HG02981 (cell line): ENCODE results near the gene HOMER2.
"Not testable (repeated sequence)": the region's sequence is repeated elsewhere in the genome, so short reads cannot be mapped to it uniquely, and the experiment has no call there.

ENCODE experiments used
- ATAC-seq: cut with Tn5 transposase; IDR thresholded peaks from one replicate; pipeline ENCODE4 v1.9.1; 2021; ENCODE audit warnings: mild to moderate bottlenecking, moderate library complexity; ENCODE audit not compliant: unreplicated experiment

Gene HOMER2

GRCh38 chr15:82900511-82901060 is 51.9 kb downstream of the HOMER2 start:
- no peak for ATAC-seq

- ATAC-seq = no peak
These were observed 53.6 kb downstream of the HOMER2 start for GRCh38 chr15:82898961-82899360.

- no peak for ATAC-seq
These were observed 56.5 kb downstream of the HOMER2 start for GRCh38 chr15:82895983-82896382.

- no peak for ATAC-seq
These were observed 57.5 kb downstream of the HOMER2 start for GRCh38 chr15:82894971-82895520.

GRCh38 chr15:82893473-82893872 is 59.0 kb downstream of the HOMER2 start:
- not testable (repeated sequence) for ATAC-seq

- ATAC-seq = no peak
These were observed 59.9 kb downstream of the HOMER2 start for GRCh38 chr15:82892573-82892972.

GRCh38 chr15:82890995-82891390 is 61.5 kb downstream of the HOMER2 start:
- ATAC-seq = no peak

GRCh38 chr15:82890338-82890994 is 62.1 kb downstream of the HOMER2 start:
- ATAC-seq = no peak

GRCh38 chr15:82882273-82882928 is 70.1 kb downstream of the HOMER2 start:
- ATAC-seq = no peak

- no peak for ATAC-seq
These were observed 70.8 kb downstream of the HOMER2 start for GRCh38 chr15:82881747-82882146.

GRCh38 chr15:82880704-82881103 is 71.8 kb downstream of the HOMER2 start:
- no peak for ATAC-seq

- ATAC-seq = no peak
These were observed 74.2 kb downstream of the HOMER2 start for GRCh38 chr15:82878325-82878724.

GRCh38 chr15:82877825-82878224 is 74.7 kb downstream of the HOMER2 start:
- ATAC-seq = no peak

- ATAC-seq = no peak
These were observed 77.0 kb downstream of the HOMER2 start for GRCh38 chr15:82875411-82876003.

- no peak for ATAC-seq
These were observed 77.6 kb downstream of the HOMER2 start for GRCh38 chr15:82874961-82875360.

- no peak for ATAC-seq
These were observed 78.3 kb downstream of the HOMER2 start for GRCh38 chr15:82874267-82874666.

- no peak for ATAC-seq
These were observed 79.4 kb downstream of the HOMER2 start for GRCh38 chr15:82873000-82873680.

- ATAC-seq = no peak
These were observed 80.6 kb downstream of the HOMER2 start for GRCh38 chr15:82871832-82872484.

GRCh38 chr15:82871358-82871757 is 81.2 kb downstream of the HOMER2 start:
- no peak for ATAC-seq

- ATAC-seq = no peak
These were observed 81.7 kb downstream of the HOMER2 start for GRCh38 chr15:82870727-82871320.
